Muscle of back (tissue), 13 donors: ENCODE measurements around the gene EDA2R. TPM values are rescaled to one million over a fixed set of nuclear protein-coding genes. Genes with fewer than 3 reads are reported as not detected.

Source experiments
- DNase-seq, 3 donors: peaks; one replicate each; pipeline versions ENCODE4 v3.0.0 to v3.0.0-alpha.2; 2013
- long read RNA-seq, 9 donors: transcript quantifications; one replicate each; lab custom pipeline, GENCODE V29; 2026
- polyA plus RNA-seq, 10 donors: library from polyadenylated mRNA; unstranded; fragments of 120-200 nt; gene quantifications; one replicate each; pipeline ENCODE4 v1.2.1, GENCODE V29; 2013; ENCODE audit not compliant: insufficient read length in 10 of 10

Gene EDA2R
- polyA plus RNA-seq: 1 to 10 TPM; 2.8 to 9.8 (median 8.1) TPM
- long read RNA-seq, donor 1: 0 reads
- long read RNA-seq, donor 2, partial matches to known transcripts: 0 of 2 reads
- long read RNA-seq, donor 2, other reads (novel, unspliced or antisense): 0 of 2 reads
- long read RNA-seq, donor 3: 0 reads
- long read RNA-seq, donor 4: 0 reads
- long read RNA-seq, donor 5: 0 reads
- long read RNA-seq, donor 6: 0 reads
- long read RNA-seq, donor 7: 0 reads
- long read RNA-seq, donor 8: 0 reads
- long read RNA-seq, donor 9: 0 reads

- DNase-seq: peak; percentile 38 to 63 (median 52)
Measured at GRCh38 chrX:66638591-66639500, at the start of gene EDA2R. Gene EDA2R, minus strand, starts transcription at chrX:66639078. Its CDS starts 23,058 bp downstream, at chrX:66616020.

GRCh38 chrX:66684196-66684595 is 45.3 kb upstream of the EDA2R start:
- no peak for DNase-seq

GRCh38 chrX:66680451-66680850 is 41.6 kb upstream of the EDA2R start:
- DNase-seq: no peak

GRCh38 chrX:66677430-66677829 is 38.6 kb upstream of the EDA2R start:
- no peak for DNase-seq

- DNase-seq: peak in 1 of 3 donors; percentile 60
Measured at GRCh38 chrX:66676990-66677389, 38.1 kb upstream of the EDA2R start.

- peak in 2 of 3 donors; percentile 8 to 32 for DNase-seq
Measured at GRCh38 chrX:66676413-66676812, 37.5 kb upstream of the EDA2R start.

GRCh38 chrX:66675541-66675940 is 36.7 kb upstream of the EDA2R start:
- DNase-seq: no peak

GRCh38 chrX:66674506-66674905 is 35.6 kb upstream of the EDA2R start:
- DNase-seq: no peak

GRCh38 chrX:66672106-66672505 is 33.2 kb upstream of the EDA2R start:
- DNase-seq: no peak

- no peak for DNase-seq
Measured at GRCh38 chrX:66654411-66654810, 15.5 kb upstream of the EDA2R start.

GRCh38 chrX:66635360-66635759 is 3.5 kb downstream of the EDA2R start:
- peak; percentile 68 to 75 (median 72) for DNase-seq

- DNase-seq: peak in 1 of 3 donors; percentile 6
Measured at GRCh38 chrX:66634272-66634671, 4.6 kb downstream of the EDA2R start.

- DNase-seq: no peak
Measured at GRCh38 chrX:66633541-66633940, 5.3 kb downstream of the EDA2R start.

- DNase-seq: peak in 1 of 3 donors; percentile 10
Measured at GRCh38 chrX:66632981-66633380, 5.9 kb downstream of the EDA2R start.

GRCh38 chrX:66632473-66632872 is 6.4 kb downstream of the EDA2R start:
- DNase-seq: no peak

GRCh38 chrX:66625525-66625924 is 13.4 kb downstream of the EDA2R start:
- no peak for DNase-seq

GRCh38 chrX:66622209-66622608 is 16.7 kb downstream of the EDA2R start:
- no peak for DNase-seq

- no peak for DNase-seq
Measured at GRCh38 chrX:66616944-66617343, 21.9 kb downstream of the EDA2R start.

GRCh38 chrX:66602381-66602938 is 36.4 kb downstream of the EDA2R start:
- DNase-seq: no peak

GRCh38 chrX:66601522-66601921 is 37.4 kb downstream of the EDA2R start:
- no peak for DNase-seq

GRCh38 chrX:66579219-66579618 is 59.7 kb downstream of the EDA2R start:
- DNase-seq: no peak

GRCh38 chrX:66553973-66554372 is 84.9 kb downstream of the EDA2R start:
- DNase-seq: no peak
